Activated B cell treated with CpG ODN at 0.5 μM for 24 hours (primary cell): ENCODE data around the gene DCP1A. TPM values are rescaled to one million over a fixed set of nuclear protein-coding genes. Genes with fewer than 3 reads are reported as not detected.

Experiments
- ATAC-seq: fragments of 200-7000 bp; cut with Tn5 transposase; one replicate; pipeline ENCODE4 v1.10.0; 2021; ENCODE audit warnings: low read depth, mild to moderate bottlenecking, moderate library complexity
- CTCF ChIA-PET: fragments of 350-600 bp; sonication (Branson Sonifier 250); formaldehyde crosslinking; loops from one replicate; lab custom pipeline; 2021; ENCODE audit warnings: antibody characterized with exemption; lab: Charles Lee
- POLR2A ChIA-PET: fragments of 350-600 bp; sonication (Branson Sonifier 250); formaldehyde crosslinking; loops from one replicate; lab custom pipeline; 2021; ENCODE audit warnings: antibody characterized with exemption; lab: Charles Lee
- DNase-seq: peaks from one replicate; pipeline ENCODE4 v3.0.0; 2022
- H3K27ac Mint-ChIP-seq: one replicate; pipeline ENCODE4 v1.8.0; 2020; ENCODE audit warnings: mixed read lengths
- H3K27me3 Mint-ChIP-seq: one replicate; pipeline ENCODE4 v1.8.0; 2021; ENCODE audit warnings: mixed read lengths
- H3K36me3 Mint-ChIP-seq: one replicate; pipeline ENCODE4 v1.8.0; 2021; ENCODE audit warnings: low read depth, mixed read lengths
- H3K4me1 Mint-ChIP-seq: one replicate; pipeline ENCODE4 v1.8.0; 2021; ENCODE audit warnings: mixed read lengths
- H3K4me3 Mint-ChIP-seq: one replicate; pipeline ENCODE4 v1.8.0; 2020; ENCODE audit warnings: mild to moderate bottlenecking, mixed read lengths
- H3K9me3 Mint-ChIP-seq: one replicate; pipeline ENCODE4 v1.8.0; 2020; ENCODE audit warnings: mixed read lengths
- CTCF ChIP-seq: fragments of 200-600 bp; IDR thresholded peaks from one replicate; pipeline ENCODE4 v1.8.0; 2022; ENCODE audit warnings: antibody characterized with exemption, mild to moderate bottlenecking
- intact Hi-C: fragments of 100-400 bp; cut with micrococcal nuclease; formaldehyde crosslinking; loops from one replicate; pipeline ENCODE4 v1.15.1; 2024
- total RNA-seq: library from RNA; stranded (reverse); gene quantifications from 2 replicates; pipeline ENCODE4 v1.2.3, GENCODE V29; 2022

Gene DCP1A
- total RNA-seq, 1 donor from 2014 or later: 35.1 TPM

DNA sequence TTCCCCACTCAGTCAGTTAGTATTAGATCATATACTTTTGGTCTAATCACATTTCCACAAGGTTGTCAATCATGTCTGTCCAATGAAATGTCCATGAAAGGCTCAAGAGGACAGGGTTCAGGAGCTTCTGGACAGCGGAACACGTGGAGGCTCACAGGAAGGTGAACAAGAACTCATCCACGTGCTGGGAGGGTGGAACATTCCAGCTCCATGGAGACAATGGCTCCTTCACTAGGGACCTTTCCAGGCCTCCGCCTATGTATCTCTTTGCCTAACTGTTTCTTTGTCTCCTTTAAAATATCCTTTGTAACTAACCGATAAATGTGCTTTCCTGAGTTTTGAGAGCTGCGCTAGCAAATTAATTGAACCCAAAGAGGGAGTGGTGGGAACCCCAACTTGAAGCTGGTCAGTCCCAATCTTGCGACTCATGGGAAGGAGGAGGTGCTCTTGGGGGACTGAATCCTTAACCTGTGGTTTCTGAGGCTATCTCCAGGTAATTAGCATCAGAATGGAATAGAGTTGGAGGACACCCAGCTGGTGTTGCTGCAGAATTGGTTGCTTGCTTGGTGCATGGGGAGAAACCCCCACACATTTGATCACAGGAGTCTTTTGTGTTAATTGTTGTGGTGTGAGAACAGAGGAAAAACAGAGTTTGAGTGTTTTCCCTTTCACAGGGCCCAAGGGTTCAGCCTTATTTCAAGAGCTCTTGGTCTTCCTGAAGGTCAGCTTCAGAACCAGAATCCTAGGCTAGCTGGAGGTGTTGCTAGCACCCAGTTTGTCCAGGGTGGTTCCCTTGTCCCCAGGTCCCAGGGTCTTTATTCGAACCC, 88.5 kb downstream of the DCP1A start:
- Mint-ChIP-seq H3K4me3 (no peak overlapping the region), H3K36me3 (no peaks in the 10 kb centered on the region), H3K27me3 (no peaks in the 10 kb centered on the region), H3K27ac (no peak overlapping the region), H3K4me1 (peaks cover 14% of the 10 kb centered on the region), H3K9me3 (no peaks in the 10 kb centered on the region)
- no peak for TF ChIP-seq CTCF
- ChIA-PET POLR2A (no interaction called here), CTCF (no interaction called here)
- no peak for ATAC-seq
- intact Hi-C loops: no loop called here
- DNase-seq: no peak

DNA sequence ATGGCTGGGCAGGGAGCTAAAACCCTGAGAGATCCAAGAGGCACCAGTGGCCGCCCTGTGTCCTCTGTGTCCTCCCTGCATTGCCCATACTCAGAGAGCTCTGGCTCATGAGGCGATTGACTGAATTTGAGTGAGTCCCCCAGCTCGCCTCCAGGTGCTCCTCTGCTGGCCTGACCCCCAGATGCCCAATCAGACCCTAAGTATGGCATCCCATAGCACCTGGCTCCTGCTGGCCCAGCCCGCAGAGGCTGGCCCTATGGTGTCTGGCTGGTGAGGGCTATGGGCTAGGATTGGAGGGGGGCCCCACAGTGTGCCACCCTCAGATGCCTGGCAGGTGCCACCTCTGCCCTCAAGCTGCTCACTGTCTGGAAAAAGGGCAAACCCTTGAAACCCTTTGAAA, 89.9 kb downstream of the DCP1A start:
- intact Hi-C loops: no loop called here
- DNase-seq: no peak
- Mint-ChIP-seq H3K36me3 (no peaks in the 10 kb centered on the region), H3K4me1 (peaks cover 26% of the 10 kb centered on the region), H3K4me3 (no peak overlapping the region), H3K27me3 (no peaks in the 10 kb centered on the region), H3K27ac (no peak overlapping the region), H3K9me3 (no peaks in the 10 kb centered on the region)
- TF ChIP-seq CTCF: no peak
- no peak for ATAC-seq
- ChIA-PET POLR2A (no interaction called here), CTCF (no interaction called here)

- intact Hi-C loops: loop anchor here (1.0 kb wide), 1 partner anchor 91 kb away; the partner anchor contains the start of gene DCP1A
- DNase-seq: no peak
- ChIA-PET POLR2A (no interaction called here), CTCF (no interaction called here)
- Mint-ChIP-seq H3K36me3 (no peaks in the 10 kb centered on the region), H3K4me3 (peak overlapping the region; percentile 58), H3K27ac (peak overlapping the region; percentile 1), H3K9me3 (no peaks in the 10 kb centered on the region), H3K27me3 (no peaks in the 10 kb centered on the region), H3K4me1 (peaks cover 34% of the 10 kb centered on the region)
- ATAC-seq: no peak
- TF ChIP-seq CTCF: no peak
These were observed 90.7 kb downstream of the DCP1A start for GRCh38 chr3:53256704-53257055.

GRCh38 chr3:53255775-53256703, 91.3 kb downstream of the DCP1A start, which contains the start of gene TKT:
TSS of gene TKT (minus strand) at chr3:53256022. CDS start at chr3:53255942, 80 bp downstream.
- H3K36me3 Mint-ChIP-seq: no peaks in the 10 kb centered on the region
- peak within 1 kb of the TSS; percentile 90 for H3K4me3 Mint-ChIP-seq
- no peaks in the 10 kb centered on the region for H3K27me3 Mint-ChIP-seq
- H3K9me3 Mint-ChIP-seq: no peaks in the 10 kb centered on the region
- ChIA-PET POLR2A (interaction anchor here (1.6 kb wide), 1 partner anchor 86 kb away, joined by 3 read pairs; no protein-coding TSS in a partner anchor), CTCF (no interaction called here)
- H3K27ac Mint-ChIP-seq: peak within 1 kb of the TSS; percentile 73
- no peak for TF ChIP-seq CTCF
- intact Hi-C loops: loop anchor here (1.0 to 2.0 kb wide), 3 partner anchors 91 to 126 kb away; partner anchors contain the start of genes DCP1A and RFT1
- peaks cover 40% of the 10 kb centered on the region for H3K4me1 Mint-ChIP-seq
- ATAC-seq: peak; percentile 87
- DNase-seq: peak; percentile 75
